ENCODE results near the gene LSM7.

Gene LSM7

GRCh38 chr19:2307518-2308012 is 20.8 kb downstream of the LSM7 start:
- Histone ChIP-seq H3K27ac (no peak overlapping the region), H3K36me3 (no peaks in the 10 kb centered on the region), H3K27me3 (peaks cover 0 to 84% of the 10 kb centered on the region in 2 donors), H3K4me3 (no peak overlapping the region), H3K4me1 (peaks cover 0 to 18% (median 10%) of the 10 kb centered on the region in 4 donors), H3K9me3 (no peaks in the 10 kb centered on the region)
- intact Hi-C loops (cut with DNase I; ENCODE audit: low total_unique reads): no loop called here
- no peak for TF ChIP-seq CTCF (IDR thresholded peaks at IDR 0.05)
- no peak for DNase-seq

GRCh38 chr19:2306971-2307370 is 21.4 kb downstream of the LSM7 start:
- Histone ChIP-seq H3K27ac (no peak overlapping the region), H3K9me3 (no peaks in the 10 kb centered on the region), H3K4me1 (peaks cover 0 to 24% (median 14%) of the 10 kb centered on the region in 4 donors), H3K4me3 (no peak overlapping the region), H3K27me3 (peaks cover 0 to 84% of the 10 kb centered on the region in 2 donors), H3K36me3 (no peaks in the 10 kb centered on the region)
- TF ChIP-seq CTCF (IDR thresholded peaks at IDR 0.05): no peak
- no peak for DNase-seq
- intact Hi-C loops (cut with DNase I; ENCODE audit: low total_unique reads): no loop called here

- intact Hi-C loops (cut with DNase I; ENCODE audit: low total_unique reads): no loop called here
- no peaks in the 10 kb centered on the region for H3K36me3 ChIP-seq
- H3K4me1 ChIP-seq: peaks cover 0 to 24% (median 14%) of the 10 kb centered on the region in 4 donors
- no peak overlapping the region for H3K4me3 ChIP-seq
- no peak for TF ChIP-seq CTCF (IDR thresholded peaks at IDR 0.05)
- H3K9me3 ChIP-seq: no peaks in the 10 kb centered on the region
- H3K27me3 ChIP-seq: peaks cover 0 to 83% of the 10 kb centered on the region in 2 donors
- no peak overlapping the region for H3K27ac ChIP-seq
- no peak for DNase-seq
Measured at GRCh38 chr19:2306281-2306806, 22.0 kb downstream of the LSM7 start.

GRCh38 chr19:2305452-2306280 is 22.7 kb downstream of the LSM7 start:
- Histone ChIP-seq H3K4me1 (peaks cover 0 to 24% (median 14%) of the 10 kb centered on the region in 4 donors), H3K27me3 (peaks cover 0 to 83% of the 10 kb centered on the region in 2 donors), H3K36me3 (no peaks in the 10 kb centered on the region), H3K4me3 (no peak overlapping the region), H3K27ac (no peak overlapping the region), H3K9me3 (no peaks in the 10 kb centered on the region)
- intact Hi-C loops (cut with DNase I; ENCODE audit: low total_unique reads): no loop called here
- DNase-seq: no peak
- TF ChIP-seq CTCF (IDR thresholded peaks at IDR 0.05): no peak

- no peak for TF ChIP-seq CTCF (IDR thresholded peaks at IDR 0.05)
- no peaks in the 10 kb centered on the region for H3K9me3 ChIP-seq
- intact Hi-C loops (cut with DNase I; ENCODE audit: low total_unique reads): no loop called here
- H3K27ac ChIP-seq: no peak overlapping the region
- peaks cover 0 to 21% (median 12%) of the 10 kb centered on the region in 4 donors for H3K4me1 ChIP-seq
- DNase-seq: no peak
- H3K36me3 ChIP-seq: no peaks in the 10 kb centered on the region
- no peak overlapping the region for H3K4me3 ChIP-seq
- H3K27me3 ChIP-seq: peaks cover 0 to 66% of the 10 kb centered on the region in 2 donors
Measured at GRCh38 chr19:2303211-2303798, 25.1 kb downstream of the LSM7 start.
